ENCODE results near the gene CEP250.
"Not testable (repeated sequence)": the region's sequence is repeated elsewhere in the genome, so short reads cannot be mapped to it uniquely, and the experiment has no call there.

The CEP250 gene

DNA sequence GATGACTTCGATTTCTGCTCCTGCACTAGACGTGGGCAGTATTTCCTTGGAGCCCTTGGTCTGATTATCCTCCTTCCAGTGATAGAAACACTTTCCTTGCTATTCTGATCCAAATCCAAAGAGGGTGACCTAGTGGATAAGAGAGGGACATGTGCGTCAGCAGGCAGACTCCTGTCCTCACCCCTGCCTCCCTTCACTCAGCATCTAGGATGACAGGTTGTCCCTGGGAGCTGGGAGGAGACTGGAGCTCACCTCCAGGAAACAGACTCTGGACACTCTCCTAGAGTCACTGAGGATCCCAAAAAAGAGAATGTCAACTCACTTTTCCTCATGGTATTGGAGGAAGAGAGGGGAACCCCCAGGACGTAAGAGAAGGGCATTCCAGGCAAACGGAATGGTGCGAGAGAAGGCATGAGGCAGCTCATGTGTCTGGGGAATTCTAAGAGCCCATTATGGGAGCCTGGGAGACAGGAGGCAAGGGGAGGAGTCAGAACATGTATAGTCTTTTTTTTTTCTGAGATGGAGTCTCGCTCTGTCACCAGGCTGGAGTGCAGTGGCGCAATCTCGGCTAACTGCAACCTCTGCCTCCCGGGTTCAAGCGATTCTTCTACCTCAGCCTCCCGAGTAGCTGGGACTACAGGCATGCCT is 71.8 kb downstream of the CEP250 start:
- no peak for FAIRE-seq

DNA sequence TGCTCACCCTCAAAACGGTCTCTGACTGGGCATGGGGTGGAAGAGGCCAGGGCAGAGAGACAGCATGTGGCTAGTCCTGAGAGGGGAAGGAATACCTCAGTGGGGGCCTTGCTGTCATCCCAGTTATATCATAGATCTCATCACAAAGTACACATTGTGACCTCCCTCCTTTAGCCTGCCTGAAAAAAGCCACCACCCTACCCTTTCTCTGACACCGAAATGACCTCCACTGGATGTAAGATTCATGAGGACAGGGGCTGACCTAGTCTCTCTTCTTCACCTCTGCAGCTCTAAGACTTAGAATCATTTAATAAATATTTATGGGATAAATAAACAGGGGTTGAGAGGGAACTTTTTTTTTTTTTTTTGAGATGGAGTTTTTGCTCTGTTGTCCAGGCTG is 74.2 kb downstream of the CEP250 start, which contains the start of gene C20orf173:
TSS of gene C20orf173 (minus strand) at position 101 of the 400 bp plus-strand sequence. CDS start 279 bp downstream, outside the sequence.
- no peak for FAIRE-seq

DNA sequence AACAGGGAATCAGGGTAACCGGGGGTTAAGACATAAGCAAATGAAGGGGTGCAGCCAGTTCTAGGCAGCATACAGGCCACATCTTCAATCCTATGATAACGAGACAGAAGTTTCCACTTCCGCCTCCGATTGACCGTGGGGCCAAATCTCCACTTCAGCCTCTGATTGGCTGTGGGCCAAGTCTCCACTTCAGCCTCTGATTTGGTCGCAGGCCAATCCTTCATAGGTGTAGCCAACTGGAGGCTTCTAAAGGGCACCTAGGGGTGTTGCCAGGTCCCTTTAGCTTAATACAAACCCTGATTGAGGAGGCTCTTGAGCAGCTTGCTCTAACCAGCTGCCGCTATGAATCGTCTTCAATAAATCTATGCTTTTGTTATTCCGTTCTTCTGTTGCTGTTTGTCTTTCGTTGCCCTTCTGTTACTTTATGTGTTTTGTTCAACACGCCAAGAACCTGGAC is 84.4 kb downstream of the CEP250 start:
- FAIRE-seq = no peak

DNA sequence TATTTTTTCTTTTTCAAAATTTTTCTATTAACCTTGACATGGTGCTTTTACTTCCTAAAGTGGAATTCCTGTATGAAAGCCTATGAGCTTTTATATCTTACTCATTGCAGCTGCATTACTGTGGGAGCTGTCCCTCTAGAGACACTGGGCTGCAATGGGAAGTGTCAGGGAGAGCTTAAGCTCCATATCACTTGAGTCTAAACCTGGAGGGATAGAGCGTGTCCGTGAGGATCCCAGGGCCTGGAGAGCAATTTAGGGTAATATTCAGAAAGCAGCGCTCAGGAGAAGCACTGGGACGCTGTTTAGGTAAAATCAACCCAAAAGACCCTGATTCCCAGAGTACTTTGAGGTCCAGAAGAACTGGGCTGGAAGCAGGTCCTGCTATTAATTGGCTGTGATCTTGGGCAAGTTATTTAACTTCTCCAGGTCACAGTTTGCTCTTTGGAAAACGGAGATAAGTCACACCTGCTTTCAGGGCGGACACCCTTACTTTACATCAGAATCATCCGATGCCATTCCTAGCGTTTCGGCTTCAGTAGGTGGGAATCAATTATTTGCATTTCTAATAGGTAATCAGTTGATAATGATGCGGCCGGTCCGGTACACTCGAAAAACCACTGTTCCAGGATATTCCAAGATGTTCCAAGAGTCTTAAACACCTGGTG is 85.9 kb downstream of the CEP250 start:
- no peak for FAIRE-seq

DNA sequence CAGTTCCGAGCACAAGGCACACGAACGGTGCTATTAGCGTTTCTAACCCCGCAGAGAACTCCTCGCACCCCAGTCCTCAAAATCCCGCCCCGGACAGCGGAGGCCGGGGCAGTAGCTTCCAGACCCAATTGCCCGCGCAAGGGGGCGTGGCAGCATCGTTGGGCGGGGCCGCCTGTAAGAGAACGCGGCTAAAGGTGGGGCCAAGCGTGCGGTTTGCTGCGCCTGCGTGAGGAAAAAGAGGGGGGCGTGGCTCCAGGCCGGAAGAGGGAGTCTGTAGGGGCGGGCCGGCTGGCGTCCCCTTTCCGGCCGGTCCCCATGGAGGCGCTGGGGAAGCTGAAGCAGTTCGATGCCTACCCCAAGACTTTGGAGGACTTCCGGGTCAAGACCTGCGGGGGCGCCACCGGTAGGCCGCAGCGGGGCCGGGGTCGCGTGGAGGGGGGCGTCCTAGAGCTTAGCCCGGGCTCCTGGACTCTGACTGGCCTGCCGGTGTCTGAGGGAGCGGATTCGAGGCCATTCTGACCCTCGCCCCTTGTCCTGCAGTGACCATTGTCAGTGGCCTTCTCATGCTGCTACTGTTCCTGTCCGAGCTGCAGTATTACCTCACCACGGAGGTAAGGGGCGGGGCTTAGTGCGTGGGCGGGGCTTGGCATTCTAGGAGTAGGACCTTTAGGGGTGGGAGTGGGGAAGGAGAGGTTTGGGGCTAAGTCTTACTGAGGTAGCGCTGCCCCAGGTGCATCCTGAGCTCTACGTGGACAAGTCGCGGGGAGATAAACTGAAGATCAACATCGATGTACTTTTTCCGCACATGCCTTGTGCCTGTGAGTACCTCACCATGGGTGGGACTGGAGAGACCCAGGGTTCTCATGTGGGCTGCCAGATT is 86.6 kb downstream of the CEP250 start, which contains the start of gene ERGIC3:
TSS of gene ERGIC3 (plus strand) at position 296 of the 880 bp plus-strand sequence. CDS start at position 316, 20 bp downstream.
- peak; percentile 56 for FAIRE-seq

DNA sequence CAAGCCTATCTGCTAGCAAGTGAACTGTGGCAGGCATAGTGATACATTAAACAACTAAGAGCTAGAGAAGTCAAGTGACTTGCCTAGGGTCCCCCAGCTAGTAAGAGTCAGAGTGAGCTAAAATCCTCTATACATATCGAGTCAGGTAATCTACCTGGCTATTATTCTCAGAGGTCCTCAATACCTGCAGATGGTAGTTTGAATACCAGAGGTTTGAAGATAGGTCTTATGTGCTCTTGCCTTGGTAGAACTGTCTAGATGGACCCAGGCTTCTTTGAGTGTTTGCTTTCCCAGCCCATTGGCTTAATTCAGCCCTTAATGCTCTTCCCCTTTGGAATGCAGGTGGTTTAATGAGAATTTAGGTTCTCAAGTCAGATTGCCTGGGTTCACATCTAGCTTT is 87.6 kb downstream of the CEP250 start:
- FAIRE-seq = no peak

DNA sequence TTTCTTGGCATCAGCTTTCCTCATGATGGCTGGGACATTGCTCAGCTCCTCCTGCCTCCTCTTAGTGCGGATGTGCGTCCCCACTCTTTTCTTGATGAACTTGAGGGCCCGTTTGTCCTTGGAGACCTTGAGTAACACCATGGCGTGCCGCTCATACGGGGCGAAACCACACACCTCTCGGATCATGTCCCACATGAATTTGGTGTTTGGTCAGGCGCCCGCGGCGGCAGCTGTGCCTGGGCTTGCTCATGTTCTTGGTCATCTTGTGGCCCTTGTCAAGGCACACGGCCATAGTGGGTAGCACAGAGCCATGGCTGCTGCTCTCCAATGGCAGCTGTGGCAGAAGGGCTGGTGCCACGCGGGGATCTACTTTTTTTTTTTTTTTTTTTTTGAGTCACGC is 89.0 kb downstream of the CEP250 start:
- FAIRE-seq = no peak

DNA sequence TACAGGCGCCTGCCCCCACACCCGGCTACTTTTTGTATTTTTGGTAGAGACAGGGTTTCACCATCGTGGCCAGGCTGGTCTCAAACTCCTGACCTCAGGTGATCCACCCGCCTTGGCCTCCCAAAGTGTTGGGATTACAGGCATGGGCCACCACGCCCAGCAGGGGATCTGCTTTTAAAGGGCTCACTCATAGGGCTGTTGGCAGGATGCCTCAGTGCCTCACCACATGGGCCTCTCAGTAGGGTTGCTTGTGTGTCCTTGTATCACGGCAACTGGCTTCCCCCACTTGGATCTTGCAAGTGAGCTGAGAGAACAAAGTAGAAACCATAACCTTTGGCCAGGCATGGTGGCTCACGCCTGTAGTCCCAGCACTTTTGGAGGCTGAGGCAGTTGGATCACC is 89.5 kb downstream of the CEP250 start:
- not testable (repeated sequence) for FAIRE-seq

DNA sequence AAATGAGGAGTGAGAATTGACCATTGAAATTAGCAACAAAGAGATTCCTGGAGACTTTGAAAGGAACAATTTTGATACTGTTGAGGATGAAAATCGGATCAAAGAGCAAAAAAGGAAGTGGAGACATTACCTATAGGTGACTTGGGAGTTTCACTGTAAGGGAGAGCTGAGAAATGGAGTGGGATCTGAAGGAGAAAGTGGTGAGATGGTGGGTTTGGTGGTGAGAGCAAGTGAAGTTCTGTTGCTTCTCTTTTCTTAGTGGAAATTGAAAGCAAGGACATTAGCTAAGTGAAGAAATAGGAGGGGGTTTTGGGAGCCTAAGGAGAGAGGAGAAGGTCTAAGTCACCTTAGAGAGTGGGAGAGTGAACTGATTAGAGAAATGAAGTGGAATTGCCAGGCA is 90.7 kb downstream of the CEP250 start:
- no peak for FAIRE-seq

DNA sequence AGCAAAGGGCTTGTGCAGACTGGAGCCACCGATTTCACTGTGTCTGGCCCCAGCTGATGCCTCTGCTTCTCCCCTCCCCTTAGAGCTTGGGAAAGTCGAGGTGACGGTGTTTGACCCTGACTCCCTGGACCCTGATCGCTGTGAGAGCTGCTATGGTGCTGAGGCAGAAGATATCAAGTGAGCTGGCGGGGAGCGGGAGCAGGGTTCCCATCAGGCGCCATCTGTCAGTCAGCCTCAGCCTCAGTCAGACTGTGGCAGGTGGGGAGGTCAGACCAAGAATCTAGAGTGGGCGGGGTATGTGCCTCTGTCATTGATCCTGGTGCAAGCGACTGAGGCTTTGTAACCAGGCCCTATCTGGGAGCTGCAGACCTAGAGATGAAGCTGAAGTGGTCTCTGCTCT is 91.9 kb downstream of the CEP250 start:
- no peak for FAIRE-seq

DNA sequence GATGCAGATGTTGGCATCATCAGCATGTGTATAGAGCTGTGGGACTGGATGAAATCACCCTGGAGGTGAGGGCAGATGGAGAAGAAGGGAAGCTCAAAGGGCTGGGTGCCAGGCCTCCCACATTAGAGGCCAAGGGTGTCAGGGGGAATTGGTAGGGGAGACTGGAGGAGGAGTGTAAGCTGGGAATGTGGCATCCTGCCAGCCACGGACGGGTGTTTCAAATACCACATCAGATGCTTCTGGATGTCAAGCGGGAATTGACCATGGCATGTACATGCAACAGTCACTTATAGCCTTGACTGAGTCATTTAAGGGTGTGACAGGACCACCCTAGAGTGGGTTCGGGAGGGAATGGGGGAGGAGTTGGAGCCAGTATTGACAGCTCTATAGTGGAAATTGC is 96.1 kb downstream of the CEP250 start:
- no peak for FAIRE-seq

DNA sequence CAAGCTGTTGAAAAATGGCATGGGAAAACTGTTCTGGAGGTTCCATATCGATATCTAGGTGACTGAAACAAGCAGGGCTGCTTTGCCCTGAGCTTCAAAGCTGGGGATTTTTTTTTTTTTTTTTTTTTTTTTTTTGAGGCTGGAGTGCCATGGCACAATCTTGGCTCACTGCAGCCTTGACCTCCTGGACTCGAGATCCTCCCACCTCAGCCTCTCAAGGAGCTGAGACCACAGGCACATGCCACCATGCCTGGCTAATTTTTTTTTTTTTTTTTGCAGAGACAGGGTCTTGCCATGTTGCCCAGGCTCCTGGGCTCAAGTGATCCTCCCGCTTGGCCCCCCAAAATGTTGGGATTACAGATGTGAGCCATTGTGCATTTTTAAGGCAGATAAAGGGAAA is 97.5 kb downstream of the CEP250 start:
- no peak for FAIRE-seq

DNA sequence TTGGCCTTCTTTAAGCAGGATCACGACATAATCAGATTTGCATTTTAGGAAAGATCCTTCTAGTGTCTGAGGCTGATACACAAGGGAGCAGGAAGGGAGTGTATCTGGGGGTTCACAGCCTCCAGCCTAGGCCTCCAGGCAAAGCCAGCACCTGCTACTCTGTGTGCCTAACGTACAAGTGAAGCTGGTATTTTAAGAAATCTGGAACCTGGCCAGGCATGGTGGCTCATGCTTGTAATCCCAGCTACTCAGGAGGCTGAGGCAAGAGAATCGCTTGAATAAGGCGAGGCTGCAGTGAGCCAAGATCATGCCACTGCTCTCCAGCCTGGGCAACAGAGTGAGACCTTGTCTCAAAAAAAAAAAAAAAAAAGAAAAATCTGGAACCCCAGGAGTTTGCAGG is 100.1 kb downstream of the CEP250 start:
- FAIRE-seq = not testable (repeated sequence)

DNA sequence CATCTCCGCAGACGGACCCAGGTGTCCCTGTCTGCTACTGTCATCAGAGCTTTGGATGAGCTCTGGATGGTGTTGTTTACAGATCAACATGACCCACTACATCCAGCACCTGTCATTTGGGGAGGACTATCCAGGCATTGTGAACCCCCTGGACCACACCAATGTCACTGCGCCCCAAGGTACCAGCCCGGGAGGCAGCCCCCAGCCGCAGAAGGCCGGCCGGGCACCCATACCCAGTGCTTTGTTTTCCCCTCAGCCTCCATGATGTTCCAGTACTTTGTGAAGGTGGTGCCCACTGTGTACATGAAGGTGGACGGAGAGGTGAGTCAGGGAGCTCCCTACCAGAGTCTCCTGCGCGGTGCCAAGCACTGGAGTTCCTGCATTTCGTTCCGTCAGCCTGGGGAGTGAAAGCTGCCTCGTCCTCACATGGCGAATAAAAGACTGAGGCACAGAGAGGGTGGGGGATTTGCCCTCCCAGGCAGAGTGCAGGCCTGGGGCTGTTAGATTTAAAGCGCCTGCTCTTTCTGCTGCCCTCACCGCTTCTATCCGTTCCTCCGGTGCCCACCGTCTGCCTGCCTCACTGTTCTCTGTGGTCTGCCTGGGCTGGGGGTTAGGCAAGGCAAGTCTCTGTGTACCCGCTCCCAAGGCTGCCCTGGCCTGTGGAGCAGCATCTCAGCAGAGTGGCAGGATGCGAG is 100.7 kb downstream of the CEP250 start:
- FAIRE-seq = no peak

DNA sequence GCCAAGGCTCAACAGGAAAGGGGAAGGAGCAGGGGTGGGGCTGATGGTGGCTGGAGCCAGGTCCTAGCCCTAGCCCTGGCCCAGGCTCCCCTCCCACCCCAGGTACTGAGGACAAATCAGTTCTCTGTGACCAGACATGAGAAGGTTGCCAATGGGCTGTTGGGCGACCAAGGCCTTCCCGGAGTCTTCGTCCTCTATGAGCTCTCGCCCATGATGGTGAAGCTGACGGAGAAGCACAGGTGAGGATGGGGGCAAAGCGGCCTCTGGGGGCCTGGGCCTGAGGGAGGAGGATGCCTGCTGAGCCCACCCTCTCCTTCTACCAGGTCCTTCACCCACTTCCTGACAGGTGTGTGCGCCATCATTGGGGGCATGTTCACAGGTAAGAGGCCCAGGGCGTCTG is 101.5 kb downstream of the CEP250 start:
- no peak for FAIRE-seq

DNA sequence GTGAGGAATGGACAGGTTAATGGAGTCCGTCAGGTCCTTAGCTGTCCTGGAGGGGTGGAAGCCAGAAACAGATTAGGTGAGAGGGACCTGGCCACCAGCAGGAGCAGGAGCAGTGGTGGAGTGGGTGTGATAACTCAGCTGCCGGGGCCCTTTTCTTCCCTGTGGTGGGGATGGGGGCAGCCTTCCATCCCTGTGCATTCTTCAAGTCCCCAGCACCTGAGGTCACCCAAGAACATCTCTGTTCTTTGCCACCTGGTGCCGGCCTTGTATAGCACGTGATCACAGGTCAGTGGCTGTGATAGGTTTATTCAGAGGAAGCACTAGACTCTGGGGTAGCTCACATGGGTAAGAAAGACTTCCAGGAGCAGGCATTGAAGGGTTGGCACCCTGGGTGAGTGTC is 103.1 kb downstream of the CEP250 start:
- FAIRE-seq = no peak

DNA sequence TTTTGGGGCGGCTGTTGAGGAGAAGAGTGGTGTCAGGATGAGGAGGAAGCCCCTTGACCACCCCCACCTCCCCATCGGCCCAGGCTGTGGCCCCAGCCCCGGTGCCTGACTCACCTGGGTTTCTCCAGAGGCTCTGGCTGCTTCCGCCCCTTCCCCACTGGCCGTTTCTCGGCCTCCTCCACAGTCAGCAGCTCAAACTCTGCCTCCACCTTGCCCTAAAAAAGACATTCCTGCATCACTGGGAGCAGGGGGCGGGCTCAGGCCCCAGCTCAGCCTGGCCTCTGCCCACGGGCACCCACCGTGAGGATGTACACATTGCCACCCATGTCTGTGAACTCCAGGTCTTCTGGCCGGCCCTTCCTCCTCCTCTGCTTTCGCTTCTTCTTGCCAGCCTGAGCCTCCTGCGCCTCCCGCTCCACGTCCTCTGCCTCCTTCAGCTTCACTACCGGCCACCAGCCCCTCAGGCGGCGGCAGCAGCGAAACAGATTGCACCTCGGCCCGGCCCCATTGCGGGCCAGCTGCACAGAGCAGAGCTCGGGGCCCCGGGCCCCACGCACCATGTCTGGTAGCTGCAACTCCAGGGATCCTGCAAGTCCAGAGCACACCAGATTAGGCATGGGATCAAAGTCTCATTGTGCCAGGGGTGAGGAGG is 103.8 kb downstream of the CEP250 start:
- FAIRE-seq = no peak

DNA sequence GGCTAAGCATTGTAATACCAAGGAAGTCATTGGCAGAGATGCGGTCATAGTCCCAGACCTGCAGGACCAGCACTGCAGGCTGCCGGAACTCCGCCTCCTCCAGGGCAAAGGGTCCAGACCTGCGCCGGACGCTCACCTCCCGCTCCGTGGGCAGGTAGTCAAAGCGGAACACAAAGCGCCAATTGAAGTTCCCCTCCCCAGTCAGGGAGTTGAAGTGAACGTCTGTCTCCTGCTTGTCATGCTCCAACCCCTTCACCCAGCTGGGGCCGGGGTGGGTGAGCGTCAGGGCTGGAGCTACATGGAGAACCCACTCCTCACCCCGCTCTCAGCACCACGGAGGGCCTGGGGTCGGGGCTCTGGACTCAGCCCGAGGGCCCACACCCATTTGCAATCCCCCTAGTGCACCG is 104.7 kb downstream of the CEP250 start:
- FAIRE-seq = no peak

DNA sequence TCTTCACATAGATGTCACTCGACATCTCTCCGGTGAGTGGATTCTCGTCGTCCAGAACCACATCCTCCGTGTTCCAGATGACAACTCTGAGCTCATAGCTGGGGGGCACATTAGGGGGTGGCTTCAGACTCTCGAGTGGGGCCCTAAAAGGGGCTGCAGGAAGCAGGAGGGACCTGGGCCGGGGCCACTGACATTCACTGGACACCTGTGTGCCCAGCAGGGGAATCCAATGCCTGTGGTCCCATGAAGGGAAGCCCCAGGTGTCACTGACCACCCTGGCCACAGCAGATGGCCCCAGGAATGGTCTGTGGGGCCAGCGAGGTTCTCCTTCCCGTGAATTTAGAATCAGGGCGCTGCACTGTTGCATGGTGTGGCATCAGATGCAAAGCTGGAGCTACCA is 105.1 kb downstream of the CEP250 start:
- no peak for FAIRE-seq

DNA sequence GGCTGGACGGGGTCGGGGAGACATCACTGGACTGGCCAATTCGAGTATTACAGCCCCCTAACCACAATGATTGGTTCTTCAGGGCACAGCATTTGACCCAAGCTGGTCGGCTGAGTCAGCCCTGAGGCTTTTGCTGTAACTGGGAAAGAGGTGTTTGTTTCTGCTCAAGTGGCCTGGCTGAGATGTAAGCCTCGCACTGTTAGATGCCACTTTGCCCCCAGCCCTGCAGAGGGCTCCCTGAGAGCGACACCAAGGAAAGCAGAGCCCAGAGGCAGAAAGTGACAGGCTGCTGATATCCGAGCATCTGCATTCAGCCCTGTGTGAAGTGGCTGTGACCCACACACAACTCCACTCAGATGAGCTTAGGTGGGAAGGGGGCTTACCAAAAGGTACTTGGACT is 105.9 kb downstream of the CEP250 start:
- no peak for FAIRE-seq

DNA sequence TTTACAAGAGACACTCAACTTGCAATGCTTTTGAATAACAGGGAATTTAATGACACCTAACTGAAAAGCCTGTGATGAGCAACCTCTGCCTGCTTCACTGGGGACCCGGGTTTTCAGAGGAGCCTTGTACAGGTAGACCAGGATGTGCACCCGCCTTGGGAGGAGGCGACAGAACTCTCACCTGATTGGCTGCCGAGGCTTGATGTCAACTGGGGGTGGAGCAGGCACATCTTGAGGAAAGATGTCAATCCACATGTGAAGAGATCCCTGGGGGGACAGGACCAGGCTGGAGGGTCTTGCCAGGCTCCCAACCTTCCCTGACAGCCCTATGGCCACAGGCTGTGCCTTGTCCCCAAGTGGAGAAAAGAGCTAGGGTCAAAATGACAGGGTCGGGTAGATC is 106.3 kb downstream of the CEP250 start:
- no peak for FAIRE-seq

DNA sequence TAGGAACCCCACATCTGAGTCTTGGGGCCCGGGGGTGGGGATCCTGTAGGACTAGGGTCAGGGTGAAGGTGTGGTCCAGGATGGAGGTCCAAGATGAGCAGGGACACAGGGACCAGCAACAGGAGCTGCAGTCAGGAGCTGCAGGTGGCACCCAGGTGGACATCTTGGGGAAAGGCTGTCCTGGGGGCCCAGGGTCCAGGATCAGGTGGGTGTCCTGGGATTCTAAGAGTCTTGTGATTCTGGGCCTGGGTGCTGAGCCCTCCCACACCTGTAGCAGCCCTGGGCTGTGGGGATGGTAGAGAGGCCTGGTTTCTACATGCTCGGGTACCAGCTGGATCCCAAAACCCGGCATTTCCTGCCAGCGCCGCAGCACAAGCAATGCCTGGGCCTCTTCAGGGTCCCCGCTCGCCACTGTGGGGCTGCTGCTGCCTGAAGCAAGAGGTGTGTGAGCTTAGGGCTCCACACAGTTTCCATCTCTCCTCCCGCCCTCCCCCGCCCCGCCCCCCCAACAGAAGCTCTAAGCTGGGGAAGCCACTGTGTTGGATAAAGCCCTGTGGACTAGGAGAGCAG is 107.2 kb downstream of the CEP250 start:
- no peak for FAIRE-seq

Data from TTC549 (cell line).